Thymus (tissue), 11 donors: Measurements from ENCODE around the gene ACIN1. TPM values are rescaled to one million over a fixed set of nuclear protein-coding genes. Genes with fewer than 3 reads are reported as not detected.

Experiments used
- DNase-seq, 9 donors: peaks; one replicate each; pipeline ENCODE4 v3.0.0-alpha.2; 2013; ENCODE audit warnings: low spot score in 9 of 9, low read depth in 6 of 9, missing footprints in 1 of 9
- H3K27ac ChIP-seq, 2 donors: one replicate each; pipeline ENCODE4 v1.5.1; 2013; ENCODE audit warnings: control low read depth in 1 of 2, low read depth in 1 of 2, low read length in 1 of 2, mild to moderate bottlenecking in 1 of 2, moderate library complexity in 1 of 2
- H3K27me3 ChIP-seq, 2 donors: one replicate each; pipeline ENCODE4 v1.5.1; 2013; ENCODE audit warnings: low read length in 1 of 2; ENCODE audit not compliant: control insufficient read depth in 2 of 2, insufficient read depth in 1 of 2
- H3K36me3 ChIP-seq, 2 donors: one replicate each; pipeline ENCODE4 v1.5.1; 2013; ENCODE audit warnings: low read length in 1 of 2, mild to moderate bottlenecking in 1 of 2, moderate library complexity in 1 of 2; ENCODE audit not compliant: control insufficient read depth in 2 of 2, insufficient read depth in 2 of 2
- H3K4me1 ChIP-seq, 2 donors: one replicate each; pipeline ENCODE4 v1.5.1; 2013; ENCODE audit warnings: low read length in 2 of 2; ENCODE audit not compliant: control insufficient read depth in 2 of 2, insufficient read depth in 2 of 2
- H3K4me3 ChIP-seq, 2 donors: one replicate each; pipeline ENCODE4 v1.5.1; 2013; ENCODE audit warnings: low read length in 2 of 2, control low read depth in 1 of 2, mild to moderate bottlenecking in 1 of 2
- H3K9me3 ChIP-seq, 2 donors: one replicate each; pipeline ENCODE4 v1.5.1; 2013; ENCODE audit warnings: low read length in 1 of 2, mild to moderate bottlenecking in 1 of 2; ENCODE audit not compliant: control insufficient read depth in 2 of 2, insufficient read depth in 1 of 2
- WGBS: extraction: QIAGEN DNeasy Blood & Tissue Kit; methylation state at CpG from one replicate; pipeline ENCODE4 v1.1.7; 2013; 5-methylcytosine and 5-hydroxymethylcytosine counted together
- polyA plus RNA-seq: library from polyadenylated mRNA; stranded (reverse); fragments of 200-250 nt; gene quantifications from one replicate; pipeline ENCODE4 v1.2.3, GENCODE V29; 2013
- total RNA-seq: library from RNA; stranded (reverse); fragments of 120-200 nt; gene quantifications from one replicate; pipeline ENCODE4 v1.2.4, GENCODE V29; 2013
- donor health status: healthy.

Gene ACIN1
- total and polyA plus RNA-seq, 2 donors = 75.6 to 123 TPM

- peak within 1 kb of the TSS; percentile 84 to 94 for H3K27ac ChIP-seq
- peaks cover 0 to 9% of the 10 kb centered on the region in 2 donors for H3K27me3 ChIP-seq
- DNase-seq = peak in 1 of 9 donors; percentile 14
- H3K9me3 ChIP-seq = no peaks in the 10 kb centered on the region
- peak within 1 kb of the TSS in 1 of 2 donors; percentile 15 for H3K4me3 ChIP-seq
- peaks cover 9 to 38% of the 10 kb centered on the region in 2 donors for H3K4me1 ChIP-seq
- WGBS = 91% methylated on average over 32 of the region's 32 CpGs
- H3K36me3 ChIP-seq = no peaks in the 10 kb centered on the region
Observed at GRCh38 chr14:23118506-23119362, 23.8 kb upstream of the ACIN1 start, which contains the start of gene CEBPE. TSS of gene CEBPE (minus strand) at chr14:23119255. CDS start at chr14:23119091, 164 bp downstream.

- no peak overlapping the region for H3K27ac ChIP-seq
- H3K27me3 ChIP-seq = peaks cover 0 to 19% of the 10 kb centered on the region in 2 donors
- DNase-seq = no peak
- peaks cover 9 to 38% of the 10 kb centered on the region in 2 donors for H3K4me1 ChIP-seq
- no peaks in the 10 kb centered on the region for H3K36me3 ChIP-seq
- 97% methylated on average over 32 of the region's 32 CpGs for WGBS
- no peak overlapping the region for H3K4me3 ChIP-seq
- no peaks in the 10 kb centered on the region for H3K9me3 ChIP-seq
Observed at GRCh38 chr14:23117371-23118020, 22.6 kb upstream of the ACIN1 start.

GRCh38 chr14:23115918-23116317 is 21.0 kb upstream of the ACIN1 start:
- 97% methylated on average over 5 of the region's 5 CpGs for WGBS
- Histone ChIP-seq H3K27me3 (peaks cover under 1 to 34% of the 10 kb centered on the region in 2 donors), H3K27ac (no peak overlapping the region), H3K4me1 (peaks cover 9 to 30% of the 10 kb centered on the region in 2 donors), H3K9me3 (no peaks in the 10 kb centered on the region), H3K36me3 (no peaks in the 10 kb centered on the region), H3K4me3 (no peak overlapping the region)
- no peak for DNase-seq

- DNase-seq = no peak
- peaks cover 6 to 23% of the 10 kb centered on the region in 2 donors for H3K4me1 ChIP-seq
- H3K9me3 ChIP-seq = no peaks in the 10 kb centered on the region
- H3K27me3 ChIP-seq = peaks cover 3 to 39% of the 10 kb centered on the region in 2 donors
- no peak overlapping the region for H3K27ac ChIP-seq
- 92% methylated on average over 10 of the region's 10 CpGs for WGBS
- no peak overlapping the region for H3K4me3 ChIP-seq
- no peaks in the 10 kb centered on the region for H3K36me3 ChIP-seq
Observed at GRCh38 chr14:23115039-23115731, 20.2 kb upstream of the ACIN1 start.

- Histone ChIP-seq H3K9me3 (no peaks in the 10 kb centered on the region), H3K27me3 (peaks cover 3 to 42% of the 10 kb centered on the region in 2 donors), H3K36me3 (no peaks in the 10 kb centered on the region), H3K4me1 (peaks cover 1 to 18% of the 10 kb centered on the region in 2 donors), H3K4me3 (no peak overlapping the region), H3K27ac (no peak overlapping the region)
- DNase-seq = no peak
- WGBS = 88% methylated on average over 4 of the region's 4 CpGs
Observed at GRCh38 chr14:23114669-23115038, 19.7 kb upstream of the ACIN1 start.

GRCh38 chr14:23114120-23114458 is 19.2 kb upstream of the ACIN1 start:
- no peak for DNase-seq
- H3K36me3 ChIP-seq = no peaks in the 10 kb centered on the region
- WGBS = 93% methylated on average over 5 of the region's 5 CpGs
- peaks cover 3 to 42% of the 10 kb centered on the region in 2 donors for H3K27me3 ChIP-seq
- peaks cover 0 to under 1% of the 10 kb centered on the region in 2 donors for H3K9me3 ChIP-seq
- peaks cover 0 to 12% of the 10 kb centered on the region in 2 donors for H3K4me1 ChIP-seq
- H3K4me3 ChIP-seq = no peak overlapping the region
- no peak overlapping the region for H3K27ac ChIP-seq

GRCh38 chr14:23113431-23114119 is 18.6 kb upstream of the ACIN1 start:
- WGBS = 88% methylated on average over 10 of the region's 10 CpGs
- H3K4me3 ChIP-seq = no peak overlapping the region
- H3K9me3 ChIP-seq = peaks cover 0 to 3% of the 10 kb centered on the region in 2 donors
- H3K27ac ChIP-seq = no peak overlapping the region
- peaks cover 0 to 7% of the 10 kb centered on the region in 2 donors for H3K4me1 ChIP-seq
- no peaks in the 10 kb centered on the region for H3K36me3 ChIP-seq
- DNase-seq = no peak
- peaks cover 3 to 42% of the 10 kb centered on the region in 2 donors for H3K27me3 ChIP-seq

- no peak overlapping the region for H3K27ac ChIP-seq
- 37% methylated on average over 12 of the region's 12 CpGs for WGBS
- peaks cover 3 to 42% of the 10 kb centered on the region in 2 donors for H3K27me3 ChIP-seq
- no peak for DNase-seq
- no peaks in the 10 kb centered on the region for H3K4me1 ChIP-seq
- H3K4me3 ChIP-seq = no peak overlapping the region
- H3K9me3 ChIP-seq = peaks cover 0 to 3% of the 10 kb centered on the region in 2 donors
- H3K36me3 ChIP-seq = no peaks in the 10 kb centered on the region
Observed at GRCh38 chr14:23112359-23113178, 17.6 kb upstream of the ACIN1 start.
